Neuron (in vitro differentiated cells): Measurements from ENCODE around the gene C10orf90.

Experiments used
- H2AFZ ChIP-seq: one replicate; pipeline ENCODE4 v1.6.1; 2013; ENCODE audit warnings: low read depth, mild to moderate bottlenecking, inconsistent platforms, low read length, moderate library complexity
- H3K27me3 ChIP-seq: one replicate; pipeline ENCODE4 v1.6.1; 2013; ENCODE audit warnings: low read length; ENCODE audit not compliant: insufficient read depth
- H3K36me3 ChIP-seq: one replicate; pipeline ENCODE4 v1.6.1; 2013; ENCODE audit warnings: low read length; ENCODE audit not compliant: insufficient read depth
- H3K4me1 ChIP-seq: one replicate; pipeline ENCODE4 v1.6.1; 2013; ENCODE audit warnings: low read length; ENCODE audit not compliant: insufficient read depth
- H3K4me3 ChIP-seq: 2 replicates; pipeline ENCODE4 v1.5.1; 2013; ENCODE audit warnings: mild to moderate bottlenecking, low read length, moderate library complexity
- H3K9me3 ChIP-seq: one replicate; pipeline ENCODE4 v1.6.1; 2013; ENCODE audit warnings: low read length

Gene C10orf90

DNA sequence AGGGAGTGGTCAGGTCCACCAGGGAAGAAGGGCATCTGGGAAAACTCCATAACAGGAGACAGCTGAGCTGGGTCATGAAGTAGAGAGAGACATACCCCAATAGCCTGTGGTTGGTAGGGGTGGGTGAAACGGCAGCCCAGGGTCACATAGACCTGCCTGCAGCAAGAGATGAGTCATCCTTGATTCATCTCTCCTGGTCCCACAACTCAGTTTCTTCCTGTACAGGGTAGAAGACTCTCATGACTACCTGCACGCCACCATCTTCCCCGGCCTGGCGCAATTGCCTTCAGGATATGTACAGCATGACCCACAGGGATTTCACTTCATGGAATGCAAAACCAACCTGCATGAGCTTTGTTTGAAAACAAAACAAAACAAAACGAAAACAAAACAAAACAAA, 237.1 kb downstream of the C10orf90 start:
- no peak overlapping the region for H2AFZ ChIP-seq
- no peaks in the 10 kb centered on the region for H3K36me3 ChIP-seq
- no peaks in the 10 kb centered on the region for H3K9me3 ChIP-seq
- no peaks in the 10 kb centered on the region for H3K27me3 ChIP-seq
- H3K4me1 ChIP-seq, result no peaks in the 10 kb centered on the region
- no peak overlapping the region for H3K4me3 ChIP-seq

GRCh38 chr10:126432507-126432906, 238.0 kb downstream of the C10orf90 start:
- no peaks in the 10 kb centered on the region for H3K27me3 ChIP-seq
- H3K4me3 ChIP-seq, result no peak overlapping the region
- H3K4me1 ChIP-seq, result no peaks in the 10 kb centered on the region
- H3K9me3 ChIP-seq, result no peaks in the 10 kb centered on the region
- H3K36me3 ChIP-seq, result no peaks in the 10 kb centered on the region
- no peak overlapping the region for H2AFZ ChIP-seq

DNA sequence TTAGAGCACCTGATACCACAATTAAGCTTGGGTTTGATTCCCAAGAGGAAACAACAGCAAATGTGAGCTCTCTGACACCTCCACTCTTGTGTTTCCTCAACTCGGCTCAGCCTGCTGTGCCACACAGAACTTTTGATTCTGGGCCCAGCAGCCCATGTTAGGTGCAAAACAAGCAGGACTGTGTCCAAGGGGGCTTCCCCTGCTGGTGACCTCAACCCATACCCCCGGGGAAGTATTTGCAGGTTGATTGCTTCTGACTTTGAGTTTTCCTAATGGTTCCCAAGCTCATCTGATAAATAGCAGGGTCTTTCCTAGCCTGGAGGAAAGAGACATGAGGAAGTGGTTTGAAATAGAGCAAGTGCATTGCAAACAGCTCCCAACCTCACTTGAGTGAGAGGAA, 238.7 kb downstream of the C10orf90 start:
- H3K9me3 ChIP-seq, result no peaks in the 10 kb centered on the region
- H3K4me3 ChIP-seq, result no peak overlapping the region
- no peak overlapping the region for H2AFZ ChIP-seq
- no peaks in the 10 kb centered on the region for H3K4me1 ChIP-seq
- H3K36me3 ChIP-seq, result no peaks in the 10 kb centered on the region
- no peaks in the 10 kb centered on the region for H3K27me3 ChIP-seq

- H3K4me3 ChIP-seq, result no peak overlapping the region
- H3K9me3 ChIP-seq, result no peaks in the 10 kb centered on the region
- no peak overlapping the region for H2AFZ ChIP-seq
- H3K27me3 ChIP-seq, result no peaks in the 10 kb centered on the region
- H3K36me3 ChIP-seq, result no peaks in the 10 kb centered on the region
- H3K4me1 ChIP-seq, result no peaks in the 10 kb centered on the region
These were observed 240.0 kb downstream of the C10orf90 start for GRCh38 chr10:126430512-126430911.

DNA sequence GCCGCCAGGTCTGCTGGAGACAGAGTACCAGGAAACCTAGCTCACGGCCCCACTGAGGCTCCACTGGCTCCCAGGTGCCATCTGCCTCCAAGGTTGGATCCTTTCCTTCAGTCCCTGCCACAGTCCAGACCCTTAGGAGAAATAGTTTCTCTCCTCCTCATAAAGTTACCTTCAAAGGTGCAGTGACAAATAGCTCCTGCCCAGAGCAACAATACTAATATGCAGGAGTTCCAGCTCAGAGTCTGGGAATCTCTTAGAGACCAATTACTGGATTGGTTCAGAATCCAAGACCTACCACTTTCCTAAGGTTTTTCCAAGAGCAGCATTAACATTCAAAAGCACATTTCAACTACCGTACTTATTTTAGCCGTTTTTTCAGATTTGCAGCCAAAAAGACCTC, 241.2 kb downstream of the C10orf90 start:
- Histone ChIP-seq H3K4me3 (no peak overlapping the region), H3K27me3 (no peaks in the 10 kb centered on the region), H2AFZ (no peak overlapping the region), H3K36me3 (no peaks in the 10 kb centered on the region), H3K9me3 (no peaks in the 10 kb centered on the region), H3K4me1 (no peaks in the 10 kb centered on the region)

DNA sequence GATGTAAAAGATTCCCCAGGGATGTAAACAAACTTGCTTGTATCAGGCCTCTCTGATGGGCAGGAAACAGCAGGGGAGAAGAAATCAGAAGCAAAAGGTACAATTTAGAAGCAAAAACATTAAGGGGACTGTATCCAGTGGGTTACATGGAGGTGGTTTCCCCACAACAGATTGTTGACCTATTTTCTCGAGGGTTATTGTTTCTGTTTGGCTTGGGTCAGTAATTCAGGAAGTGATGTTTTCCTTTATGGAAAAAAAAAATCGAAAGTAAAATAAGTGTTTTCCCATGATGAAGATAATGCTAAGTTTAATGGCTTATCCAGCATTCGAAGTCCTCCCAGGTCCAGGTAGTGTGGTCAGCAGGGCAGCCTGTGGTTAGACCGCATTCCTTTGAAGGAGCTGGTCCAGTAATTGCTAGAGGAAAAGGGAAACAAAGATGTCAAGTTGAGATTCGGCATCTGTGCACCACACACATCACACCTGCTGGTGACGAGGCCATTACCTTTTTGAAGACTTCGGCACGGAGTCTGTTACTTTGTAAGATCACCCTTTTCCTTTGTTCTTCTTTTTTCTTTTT, 244.9 kb downstream of the C10orf90 start:
- H3K36me3 ChIP-seq, result no peaks in the 10 kb centered on the region
- no peak overlapping the region for H3K4me3 ChIP-seq

DNA sequence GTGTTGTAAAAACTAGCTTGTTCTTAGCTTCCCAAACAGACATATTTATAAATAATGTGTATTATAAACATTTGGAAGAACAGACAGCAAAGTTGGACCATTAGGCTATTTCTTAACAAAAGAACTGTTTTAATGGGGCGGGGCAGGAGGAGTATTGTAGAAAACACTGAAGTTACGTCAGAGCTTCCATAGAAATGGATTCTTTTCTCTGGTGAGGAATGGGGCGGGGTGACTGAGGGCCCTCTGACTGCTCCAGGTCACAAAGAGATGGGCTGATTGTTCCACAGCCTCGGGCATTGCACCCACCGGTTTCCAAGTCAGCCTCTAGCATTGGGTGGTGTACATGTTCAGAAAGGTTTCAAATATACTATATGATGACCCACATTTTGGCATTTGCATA, 245.5 kb downstream of the C10orf90 start:
- no peaks in the 10 kb centered on the region for H3K36me3 ChIP-seq
- no peaks in the 10 kb centered on the region for H3K4me1 ChIP-seq
- H2AFZ ChIP-seq, result no peak overlapping the region
- H3K27me3 ChIP-seq, result no peaks in the 10 kb centered on the region
- H3K9me3 ChIP-seq, result no peaks in the 10 kb centered on the region
- no peak overlapping the region for H3K4me3 ChIP-seq

More for the DNA sequence above, 244.9 kb downstream of the C10orf90 start:
- H3K4me1 ChIP-seq, result no peaks in the 10 kb centered on the region
- no peaks in the 10 kb centered on the region for H3K9me3 ChIP-seq
- no peaks in the 10 kb centered on the region for H3K27me3 ChIP-seq
- H2AFZ ChIP-seq, result no peak overlapping the region

DNA sequence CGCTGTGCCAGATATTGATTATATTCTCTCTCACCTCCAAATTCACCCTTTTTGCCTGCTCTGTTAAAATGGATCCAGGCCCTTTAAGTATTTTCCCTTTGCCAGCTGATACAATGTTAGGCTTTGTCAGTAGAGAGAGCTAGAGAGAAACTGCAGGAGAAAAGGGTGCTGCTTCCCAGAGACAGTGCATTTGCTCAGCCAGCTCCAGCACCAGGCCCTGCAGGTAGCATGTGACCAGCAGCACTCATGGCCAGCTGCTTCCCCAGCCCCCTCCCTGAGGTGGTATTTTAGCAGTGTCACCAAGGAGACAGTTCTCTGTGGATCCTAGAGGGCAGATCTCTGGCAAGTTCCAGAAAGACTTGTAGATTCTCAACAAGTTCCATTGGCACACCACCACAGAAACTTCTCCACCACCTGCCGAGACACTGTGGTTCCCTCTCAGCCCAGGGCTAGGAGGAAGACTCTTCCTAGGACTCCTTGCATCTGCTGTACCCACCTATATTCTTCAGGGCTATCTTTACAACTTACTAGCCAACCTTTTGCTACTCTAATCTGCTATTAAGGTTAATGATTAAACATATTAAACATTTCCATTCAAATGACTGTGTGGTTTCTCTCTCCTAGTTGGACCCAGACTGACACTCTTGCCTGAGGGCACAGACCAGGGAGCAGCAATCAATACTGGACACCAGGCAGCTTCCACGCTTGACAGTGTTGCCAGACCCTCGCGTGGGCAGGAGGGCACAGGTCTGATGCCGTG, 246.6 kb downstream of the C10orf90 start:
- Histone ChIP-seq H2AFZ (no peak overlapping the region), H3K27me3 (no peaks in the 10 kb centered on the region), H3K9me3 (no peaks in the 10 kb centered on the region), H3K4me1 (no peaks in the 10 kb centered on the region), H3K4me3 (no peak overlapping the region), H3K36me3 (no peaks in the 10 kb centered on the region)

DNA sequence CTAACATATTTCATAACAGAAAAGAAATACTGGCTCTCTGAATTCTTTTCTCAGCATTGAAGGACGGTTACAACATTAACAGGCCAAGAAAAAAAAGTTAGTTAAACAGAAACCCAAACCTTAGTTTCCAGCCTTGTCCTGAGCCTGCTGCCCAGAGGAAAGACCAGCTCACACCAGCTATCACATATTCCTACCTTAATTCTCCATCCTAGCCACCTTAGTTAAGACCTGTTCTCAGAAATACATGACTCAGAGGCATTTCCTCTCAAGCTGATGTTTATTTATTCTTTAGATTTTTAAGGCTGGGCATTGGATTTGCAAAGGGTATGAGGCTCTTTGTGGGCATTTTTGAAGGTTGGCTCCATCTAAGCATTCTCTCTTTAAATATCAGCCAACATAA, 247.9 kb downstream of the C10orf90 start:
- H3K9me3 ChIP-seq, result no peaks in the 10 kb centered on the region
- no peak overlapping the region for H2AFZ ChIP-seq
- H3K4me1 ChIP-seq, result no peaks in the 10 kb centered on the region
- H3K4me3 ChIP-seq, result no peak overlapping the region
- H3K27me3 ChIP-seq, result no peaks in the 10 kb centered on the region
- no peaks in the 10 kb centered on the region for H3K36me3 ChIP-seq

- no peak overlapping the region for H3K4me3 ChIP-seq
These were observed 248.7 kb downstream of the C10orf90 start for GRCh38 chr10:126421756-126422256.

GRCh38 chr10:126420567-126421300, 249.8 kb downstream of the C10orf90 start:
- Histone ChIP-seq H3K27me3 (no peaks in the 10 kb centered on the region), H3K9me3 (no peaks in the 10 kb centered on the region), H3K36me3 (no peaks in the 10 kb centered on the region), H3K4me3 (no peak overlapping the region), H2AFZ (no peak overlapping the region), H3K4me1 (no peaks in the 10 kb centered on the region)

More at GRCh38 chr10:126421756-126422256, 248.7 kb downstream of the C10orf90 start:
- H3K36me3 ChIP-seq, result no peaks in the 10 kb centered on the region
- no peaks in the 10 kb centered on the region for H3K4me1 ChIP-seq
- H2AFZ ChIP-seq, result no peak overlapping the region
- no peaks in the 10 kb centered on the region for H3K27me3 ChIP-seq
- H3K9me3 ChIP-seq, result no peaks in the 10 kb centered on the region

DNA sequence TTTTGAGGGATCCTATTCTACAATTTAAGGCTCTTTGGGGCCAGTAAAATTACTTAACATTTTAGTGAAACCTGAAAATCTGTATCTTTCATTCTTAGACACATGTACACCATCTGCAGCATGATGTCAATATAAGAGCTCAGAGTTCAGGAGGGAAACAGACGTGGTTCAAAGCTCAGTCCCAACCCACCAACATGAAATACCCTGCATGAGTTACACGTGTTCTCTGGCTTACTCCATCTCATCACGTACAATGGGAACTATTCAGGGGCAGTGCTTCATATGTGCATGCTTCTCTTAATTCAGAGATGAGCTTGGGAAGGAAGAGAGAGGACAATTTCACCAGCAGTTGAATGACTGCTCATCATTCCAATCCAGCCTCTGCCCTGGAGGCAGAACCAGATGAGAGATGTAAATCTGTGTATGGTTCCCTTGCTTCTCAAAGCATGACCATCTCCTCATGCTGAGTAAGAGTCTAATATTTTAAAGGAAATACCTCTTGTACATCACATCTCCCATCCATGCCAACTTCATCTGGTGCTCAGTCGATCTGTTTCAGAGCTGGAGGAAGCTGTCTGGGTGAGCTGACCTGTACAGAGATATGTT, 253.2 kb downstream of the C10orf90 start:
- H2AFZ ChIP-seq, result no peak overlapping the region
- H3K27me3 ChIP-seq, result no peaks in the 10 kb centered on the region

GRCh38 chr10:126409821-126410220, 260.7 kb downstream of the C10orf90 start:
- peaks cover 8% of the 10 kb centered on the region for H3K4me1 ChIP-seq
- no peaks in the 10 kb centered on the region for H3K9me3 ChIP-seq
- no peak overlapping the region for H3K4me3 ChIP-seq
- no peaks in the 10 kb centered on the region for H3K36me3 ChIP-seq
- H3K27me3 ChIP-seq, result peaks cover 5% of the 10 kb centered on the region
- H2AFZ ChIP-seq, result no peak overlapping the region

More for the DNA sequence above, 253.2 kb downstream of the C10orf90 start:
- H3K4me3 ChIP-seq, result no peak overlapping the region
- H3K36me3 ChIP-seq, result no peaks in the 10 kb centered on the region
- H3K4me1 ChIP-seq, result no peaks in the 10 kb centered on the region
- H3K9me3 ChIP-seq, result no peaks in the 10 kb centered on the region
